Measurements from ENCODE around the gene SEC14L6. TPM values are rescaled to one million over a fixed set of nuclear protein-coding genes. Genes with fewer than 3 reads are reported as not detected.

Gene SEC14L6
- total RNA-seq, 4 donors from 2014 or later = 0.16 TPM; not detected in 3

DNA sequence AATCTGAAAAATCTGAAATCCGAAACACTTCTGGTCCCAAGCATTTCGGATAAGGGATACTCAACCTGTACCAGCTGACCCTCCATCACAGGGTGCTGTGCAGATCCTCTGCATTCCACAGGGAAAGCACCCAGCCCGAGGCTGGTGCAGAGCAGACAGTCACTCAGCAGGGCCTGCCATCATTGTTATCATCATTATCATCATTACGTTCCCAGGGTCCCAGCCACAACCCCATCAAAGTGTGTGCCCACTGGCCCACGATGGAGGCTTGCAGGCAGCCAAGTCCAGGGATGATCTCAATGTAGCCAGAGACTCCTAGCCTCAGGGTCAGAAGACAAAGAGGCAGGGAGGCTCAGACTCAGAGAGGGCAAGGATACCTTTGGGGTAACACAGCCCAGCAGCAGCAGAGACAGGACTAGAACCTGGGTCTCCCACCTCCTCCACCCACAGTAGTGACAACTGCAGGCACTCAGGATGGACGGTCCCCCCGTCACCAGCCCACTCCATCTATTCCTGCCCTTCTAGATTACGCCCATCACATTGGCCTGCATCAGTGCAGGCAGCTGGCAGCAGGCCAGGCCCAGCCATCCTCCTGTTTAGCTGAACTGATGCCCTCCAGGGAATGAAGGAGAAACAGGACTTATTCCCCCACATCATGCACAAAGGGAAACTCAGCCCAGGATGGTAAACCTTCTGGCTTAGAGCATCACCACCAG lies 17.7 kb upstream of the SEC14L6 start:
- TF ChIP-seq, protein P1, sequence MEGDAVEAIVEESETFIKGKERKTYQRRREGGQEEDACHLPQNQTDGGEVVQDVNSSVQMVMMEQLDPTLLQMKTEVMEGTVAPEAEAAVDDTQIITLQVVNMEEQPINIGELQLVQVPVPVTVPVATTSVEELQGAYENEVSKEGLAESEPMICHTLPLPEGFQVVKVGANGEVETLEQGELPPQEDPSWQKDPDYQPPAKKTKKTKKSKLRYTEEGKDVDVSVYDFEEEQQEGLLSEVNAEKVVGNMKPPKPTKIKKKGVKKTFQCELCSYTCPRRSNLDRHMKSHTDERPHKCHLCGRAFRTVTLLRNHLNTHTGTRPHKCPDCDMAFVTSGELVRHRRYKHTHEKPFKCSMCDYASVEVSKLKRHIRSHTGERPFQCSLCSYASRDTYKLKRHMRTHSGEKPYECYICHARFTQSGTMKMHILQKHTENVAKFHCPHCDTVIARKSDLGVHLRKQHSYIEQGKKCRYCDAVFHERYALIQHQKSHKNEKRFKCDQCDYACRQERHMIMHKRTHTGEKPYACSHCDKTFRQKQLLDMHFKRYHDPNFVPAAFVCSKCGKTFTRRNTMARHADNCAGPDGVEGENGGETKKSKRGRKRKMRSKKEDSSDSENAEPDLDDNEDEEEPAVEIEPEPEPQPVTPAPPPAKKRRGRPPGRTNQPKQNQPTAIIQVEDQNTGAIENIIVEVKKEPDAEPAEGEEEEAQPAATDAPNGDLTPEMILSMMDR (IDR thresholded peaks at IDR 0.05; ENCODE audit: low read depth) = no peak

GRCh38 chr22:30562366-30562765 lies 15.8 kb upstream of the SEC14L6 start:
- TF ChIP-seq, protein P1 (IDR thresholded peaks at IDR 0.05; ENCODE audit: low read depth) = no peak

GRCh38 chr22:30561402-30562189 lies 15.1 kb upstream of the SEC14L6 start:
- TF ChIP-seq, protein P1 (IDR thresholded peaks at IDR 0.05; ENCODE audit: low read depth) = no peak

GRCh38 chr22:30559889-30560288 lies 13.3 kb upstream of the SEC14L6 start:
- TF ChIP-seq, protein P1 (IDR thresholded peaks at IDR 0.05; ENCODE audit: low read depth) = no peak

DNA sequence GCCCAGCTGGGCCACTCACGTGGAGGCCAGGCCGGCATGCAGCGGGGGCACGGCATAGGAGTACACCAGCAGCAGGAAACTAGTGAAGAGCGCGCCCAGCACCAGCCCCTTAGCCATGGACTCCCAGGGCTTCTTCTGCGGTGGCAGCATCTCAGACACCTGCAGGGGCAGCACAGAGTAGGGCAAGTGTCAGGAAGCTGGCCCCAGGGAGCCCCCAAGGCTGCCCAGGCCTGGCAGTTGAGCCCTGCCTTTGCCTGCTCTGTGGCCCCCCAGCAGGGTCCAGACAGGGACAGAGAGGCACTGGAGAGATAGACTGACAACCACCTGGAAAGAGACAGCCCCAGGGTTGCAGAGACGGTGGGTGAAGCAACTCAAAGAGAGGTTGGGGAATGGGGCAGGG lies 10.7 kb upstream of the SEC14L6 start:
- TF ChIP-seq, protein P1 (IDR thresholded peaks at IDR 0.05; ENCODE audit: low read depth) = no peak

DNA sequence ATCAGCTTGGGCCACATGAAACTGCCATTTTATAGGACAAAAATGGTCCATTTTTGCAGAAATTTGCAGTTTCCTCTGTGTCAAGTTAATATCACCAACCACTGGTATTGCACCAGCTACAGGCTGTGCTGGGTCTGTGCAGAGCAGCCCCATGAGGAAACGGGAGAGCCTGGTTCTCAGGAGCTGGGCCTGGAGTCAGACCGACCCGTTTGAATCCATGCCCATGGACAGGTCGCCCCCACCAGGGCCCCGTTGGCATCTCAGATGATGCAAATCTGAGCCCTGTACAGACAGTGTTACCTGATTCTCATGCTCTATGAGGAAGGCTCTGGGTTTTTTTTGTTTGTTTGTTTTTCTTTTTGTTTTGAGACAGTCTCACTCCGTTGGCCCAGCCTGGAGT lies 9.8 kb upstream of the SEC14L6 start:
- TF ChIP-seq, protein P1 (IDR thresholded peaks at IDR 0.05; ENCODE audit: low read depth) = no peak

Data from subcutaneous adipose tissue (tissue), 4 donors.